Measurements from ENCODE around the gene EPHA6. TPM values are rescaled to one million over a fixed set of nuclear protein-coding genes. Genes with fewer than 3 reads are reported as not detected.
A peak's percentile ranks its signal among the peaks of the same experiment; 100 is the strongest.

EPHA6 gene
- total RNA-seq, 1 donor from 2014 or later, result 1.2 TPM

- peaks cover 10% of the 10 kb centered on the region for H3K4me1 ChIP-seq
- TF ChIP-seq POLR2A (IDR thresholded peaks at IDR 0.05) (no peak), CTCF (IDR thresholded peaks at IDR 0.05) (no peak), POLR2AphosphoS5 (IDR thresholded peaks at IDR 0.05; ENCODE audit: insufficient read depth in 1 of 2, low read depth in 1 of 2) (no peak)
Observed at GRCh38 chr3:96959474-96959873, 145.1 kb downstream of the EPHA6 start.

GRCh38 chr3:96959901-96960641 is 145.7 kb downstream of the EPHA6 start:
- no peaks in the 10 kb centered on the region for H3K36me3 ChIP-seq
- peaks cover 10% of the 10 kb centered on the region for H3K4me1 ChIP-seq
- no peak for TF ChIP-seq CTCF (IDR thresholded peaks at IDR 0.05)
- no peak for TF ChIP-seq POLR2A (IDR thresholded peaks at IDR 0.05)
- TF ChIP-seq POLR2AphosphoS5 (IDR thresholded peaks at IDR 0.05; ENCODE audit: insufficient read depth in 1 of 2, low read depth in 1 of 2), result peak in 1 of 2 donors; percentile 11
- intact Hi-C loops (cut with DNase I), result no loop called here
- H3K4me3 ChIP-seq, result no peak overlapping the region
- no peaks in the 10 kb centered on the region for H3K27me3 ChIP-seq
- H3K27ac ChIP-seq, result no peak overlapping the region
- no peaks in the 10 kb centered on the region for H3K9me3 ChIP-seq
- DNase-seq (ENCODE audit: extremely low spot score in 2 of 2), result no peak

More at GRCh38 chr3:96959474-96959873, 145.1 kb downstream of the EPHA6 start:
- no peaks in the 10 kb centered on the region for H3K27me3 ChIP-seq
- H3K4me3 ChIP-seq, result no peak overlapping the region
- DNase-seq (ENCODE audit: extremely low spot score in 2 of 2), result no peak
- H3K9me3 ChIP-seq, result no peaks in the 10 kb centered on the region
- no peak overlapping the region for H3K27ac ChIP-seq
- intact Hi-C loops (cut with DNase I), result no loop called here
- no peaks in the 10 kb centered on the region for H3K36me3 ChIP-seq

- H3K4me3 ChIP-seq, result no peak overlapping the region
- H3K36me3 ChIP-seq, result no peaks in the 10 kb centered on the region
- no peaks in the 10 kb centered on the region for H3K9me3 ChIP-seq
- no peak overlapping the region for H3K27ac ChIP-seq
- peaks cover 10% of the 10 kb centered on the region for H3K4me1 ChIP-seq
- intact Hi-C loops (cut with DNase I), result no loop called here
- no peaks in the 10 kb centered on the region for H3K27me3 ChIP-seq
- no peak for DNase-seq (ENCODE audit: extremely low spot score in 2 of 2)
- TF ChIP-seq CTCF (IDR thresholded peaks at IDR 0.05), result no peak
- TF ChIP-seq POLR2AphosphoS5 (IDR thresholded peaks at IDR 0.05; ENCODE audit: insufficient read depth in 1 of 2, low read depth in 1 of 2), result no peak
- no peak for TF ChIP-seq POLR2A (IDR thresholded peaks at IDR 0.05)
Observed at GRCh38 chr3:96960661-96961330, 146.4 kb downstream of the EPHA6 start.

GRCh38 chr3:96961576-96961975 is 147.2 kb downstream of the EPHA6 start:
- intact Hi-C loops (cut with DNase I), result no loop called here
- TF ChIP-seq CTCF (IDR thresholded peaks at IDR 0.05) (no peak), POLR2A (IDR thresholded peaks at IDR 0.05) (no peak), POLR2AphosphoS5 (IDR thresholded peaks at IDR 0.05; ENCODE audit: insufficient read depth in 1 of 2, low read depth in 1 of 2) (no peak)
- Histone ChIP-seq H3K27me3 (no peaks in the 10 kb centered on the region), H3K36me3 (no peaks in the 10 kb centered on the region), H3K9me3 (no peaks in the 10 kb centered on the region), H3K4me1 (peaks cover 10% of the 10 kb centered on the region), H3K27ac (no peak overlapping the region), H3K4me3 (no peak overlapping the region)
- DNase-seq (ENCODE audit: extremely low spot score in 2 of 2), result no peak
